WI38 (cell line): ENCODE results near the gene FAM120A.
"Not testable (repeated sequence)": the region's sequence is repeated elsewhere in the genome, so short reads cannot be mapped to it uniquely, and the experiment has no call there.

ENCODE experiments used
- H3K4me3 ChIP-seq: 2 replicates; pipeline ENCODE4 v1.5.1; 2011; ENCODE audit warnings: low read depth, mild to moderate bottlenecking, control low read depth, low read length
- TF ChIP-seq, protein P1 (sequence below): IDR thresholded peaks from 2 replicates; pipeline ENCODE4 v1.5.1; 2012; ENCODE audit warnings: low read depth, mild to moderate bottlenecking, control low read depth, low read length

FAM120A gene

DNA sequence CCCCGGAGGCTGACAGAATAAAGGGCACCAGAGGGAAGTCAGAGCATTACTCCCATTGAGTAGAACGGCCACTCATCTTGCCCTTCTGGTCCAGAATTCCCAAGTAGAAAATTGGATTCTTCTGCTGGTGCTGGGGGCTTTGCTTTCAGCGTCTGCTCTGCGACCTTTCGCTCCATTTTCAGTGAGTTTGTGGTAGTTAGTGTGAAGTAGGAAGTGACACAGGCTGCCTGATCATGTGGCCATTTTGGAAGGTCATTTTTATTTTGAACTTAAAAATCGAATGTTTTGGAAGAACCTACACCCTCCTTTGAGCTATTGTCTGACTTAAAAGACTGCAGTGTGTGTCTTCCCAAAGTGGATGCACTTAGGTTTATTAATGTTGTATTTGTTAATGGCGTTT, 58.6 kb downstream of the FAM120A start:
- no peak overlapping the region for H3K4me3 ChIP-seq
- TF ChIP-seq, protein P1, sequence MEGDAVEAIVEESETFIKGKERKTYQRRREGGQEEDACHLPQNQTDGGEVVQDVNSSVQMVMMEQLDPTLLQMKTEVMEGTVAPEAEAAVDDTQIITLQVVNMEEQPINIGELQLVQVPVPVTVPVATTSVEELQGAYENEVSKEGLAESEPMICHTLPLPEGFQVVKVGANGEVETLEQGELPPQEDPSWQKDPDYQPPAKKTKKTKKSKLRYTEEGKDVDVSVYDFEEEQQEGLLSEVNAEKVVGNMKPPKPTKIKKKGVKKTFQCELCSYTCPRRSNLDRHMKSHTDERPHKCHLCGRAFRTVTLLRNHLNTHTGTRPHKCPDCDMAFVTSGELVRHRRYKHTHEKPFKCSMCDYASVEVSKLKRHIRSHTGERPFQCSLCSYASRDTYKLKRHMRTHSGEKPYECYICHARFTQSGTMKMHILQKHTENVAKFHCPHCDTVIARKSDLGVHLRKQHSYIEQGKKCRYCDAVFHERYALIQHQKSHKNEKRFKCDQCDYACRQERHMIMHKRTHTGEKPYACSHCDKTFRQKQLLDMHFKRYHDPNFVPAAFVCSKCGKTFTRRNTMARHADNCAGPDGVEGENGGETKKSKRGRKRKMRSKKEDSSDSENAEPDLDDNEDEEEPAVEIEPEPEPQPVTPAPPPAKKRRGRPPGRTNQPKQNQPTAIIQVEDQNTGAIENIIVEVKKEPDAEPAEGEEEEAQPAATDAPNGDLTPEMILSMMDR, result no peak

DNA sequence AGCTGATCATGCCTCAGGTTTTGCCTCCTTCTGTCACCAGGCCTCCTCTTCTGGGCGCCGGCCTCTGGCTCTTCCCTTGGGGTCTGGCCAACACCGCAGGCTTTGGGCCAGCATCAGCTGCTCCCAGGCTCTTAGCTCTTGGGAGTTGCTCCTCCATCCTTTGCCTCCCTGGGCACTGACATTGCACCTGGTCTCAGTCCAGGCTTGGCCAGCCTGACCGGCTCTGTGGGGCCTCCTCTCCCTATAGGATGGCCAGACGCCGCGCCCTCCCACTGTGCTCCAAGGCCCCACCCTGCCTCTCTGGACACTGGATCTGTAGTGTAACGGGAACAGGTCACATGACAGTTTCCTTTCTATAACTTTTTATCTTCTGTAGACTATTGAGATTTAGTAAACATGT, 59.7 kb downstream of the FAM120A start:
- H3K4me3 ChIP-seq, result not testable (repeated sequence)

DNA sequence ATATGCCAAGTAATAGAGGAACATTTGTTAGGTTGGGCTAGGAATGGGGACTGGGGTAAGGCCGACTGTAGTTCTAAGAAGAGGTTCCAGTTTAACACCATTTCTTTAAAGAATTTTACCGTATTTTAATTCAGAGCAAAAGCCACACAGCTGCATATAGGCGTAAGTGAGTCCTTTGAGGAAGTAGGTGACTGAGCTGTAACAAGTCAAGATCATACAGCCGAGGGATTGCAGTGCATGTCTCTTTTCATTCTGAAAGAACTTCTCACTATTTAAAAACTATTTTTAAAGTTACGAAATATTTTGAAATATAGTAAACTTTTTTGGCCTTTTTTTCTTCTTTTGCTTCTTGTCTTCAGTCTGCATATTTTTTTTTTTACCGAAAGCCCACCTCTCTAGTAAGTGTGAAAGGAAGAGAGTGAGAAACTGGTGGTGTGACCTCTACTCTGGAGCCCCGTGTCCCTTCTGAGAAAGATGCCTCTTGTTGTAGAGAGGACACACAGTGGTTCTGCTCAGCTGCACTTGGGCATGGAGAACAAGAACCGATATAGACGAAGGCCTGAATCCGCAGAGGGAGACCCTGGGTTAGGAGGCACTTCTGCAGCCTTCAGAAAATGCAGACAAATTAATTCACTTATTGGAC, 60.8 kb downstream of the FAM120A start:
- H3K4me3 ChIP-seq, result not testable (repeated sequence)

DNA sequence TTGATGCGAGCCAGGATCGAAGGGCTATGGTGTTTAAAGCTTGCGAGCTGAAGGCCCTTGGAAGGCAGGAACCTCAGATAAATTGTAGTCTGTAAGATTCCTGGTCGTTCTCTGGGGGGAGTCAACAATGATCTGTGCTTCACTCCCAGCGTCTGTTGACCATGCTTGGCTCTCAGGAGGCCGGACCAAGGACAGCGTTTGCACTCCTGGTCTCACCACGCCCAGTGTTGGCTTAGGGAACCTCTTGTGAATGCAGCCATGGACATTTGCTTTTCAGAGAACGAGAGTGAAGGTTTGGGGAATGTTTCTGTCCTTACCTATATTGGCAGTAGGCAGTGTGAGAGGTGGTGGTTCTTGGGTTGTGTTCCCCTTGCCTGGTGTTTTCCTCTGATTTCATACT, 62.1 kb downstream of the FAM120A start:
- TF ChIP-seq, protein P1, result no peak
- H3K4me3 ChIP-seq, result no peak overlapping the region

DNA sequence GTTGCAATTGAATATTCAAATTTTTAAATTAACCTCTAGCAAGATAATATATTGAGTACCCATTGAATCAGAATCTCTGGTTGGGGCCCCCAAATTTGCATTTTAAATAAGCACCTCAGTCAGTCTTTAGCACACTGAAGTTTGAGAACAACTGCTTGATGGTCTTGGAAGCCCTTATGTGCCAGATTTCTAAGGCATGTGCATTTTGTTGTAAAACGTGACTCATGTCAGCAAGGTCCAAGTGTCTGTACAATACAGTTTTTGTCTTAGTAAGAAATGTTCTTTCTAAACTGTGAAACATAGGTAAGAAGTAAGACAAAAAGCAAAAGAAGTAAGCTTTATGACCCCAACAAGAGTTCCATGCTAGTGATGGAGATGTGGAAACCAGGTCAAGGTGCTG, 65.8 kb downstream of the FAM120A start:
- TF ChIP-seq, protein P1, result no peak
- no peak overlapping the region for H3K4me3 ChIP-seq

DNA sequence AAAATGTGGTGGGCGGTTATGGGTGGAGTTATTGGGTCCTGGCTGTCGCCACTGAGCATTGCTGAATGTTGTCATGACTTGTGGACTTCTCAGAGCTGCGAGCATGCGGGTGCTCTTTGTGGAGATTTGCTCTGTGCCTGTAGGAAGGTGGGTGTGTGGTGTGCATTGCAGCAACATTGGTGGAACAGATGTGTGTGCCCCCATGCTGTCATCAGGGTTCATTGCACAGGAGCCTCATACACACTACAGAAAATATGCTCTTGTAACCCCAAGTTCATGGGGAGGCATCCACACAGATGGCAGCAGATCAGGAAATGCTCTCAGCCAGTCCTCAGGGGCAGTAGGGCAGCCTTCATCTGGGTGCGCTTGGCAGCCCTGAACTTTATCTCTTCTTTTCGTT, 69.0 kb downstream of the FAM120A start:
- TF ChIP-seq, protein P1, result no peak

DNA sequence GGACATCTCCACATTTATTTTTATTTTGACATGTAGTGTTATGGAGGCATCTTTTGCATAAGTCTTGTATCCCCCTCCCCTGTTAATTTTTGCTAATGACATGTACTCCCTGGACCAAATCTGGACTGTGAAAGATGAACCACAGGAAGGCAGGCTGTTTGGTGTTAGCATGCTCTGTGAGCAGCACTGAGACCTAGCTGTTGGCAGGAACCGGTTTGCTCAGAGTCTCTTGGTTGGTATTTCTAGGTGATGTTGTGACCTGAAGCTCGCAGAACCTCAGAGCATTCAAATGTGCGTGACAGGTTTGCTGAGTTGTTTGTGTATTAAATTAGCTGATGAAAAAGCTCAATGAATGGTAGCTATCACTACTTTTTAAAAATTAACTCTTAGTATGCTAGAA, 71.3 kb downstream of the FAM120A start:
- H3K4me3 ChIP-seq, result no peak overlapping the region
- TF ChIP-seq, protein P1, result no peak

More for the DNA sequence above, 69.0 kb downstream of the FAM120A start:
- no peak overlapping the region for H3K4me3 ChIP-seq

DNA sequence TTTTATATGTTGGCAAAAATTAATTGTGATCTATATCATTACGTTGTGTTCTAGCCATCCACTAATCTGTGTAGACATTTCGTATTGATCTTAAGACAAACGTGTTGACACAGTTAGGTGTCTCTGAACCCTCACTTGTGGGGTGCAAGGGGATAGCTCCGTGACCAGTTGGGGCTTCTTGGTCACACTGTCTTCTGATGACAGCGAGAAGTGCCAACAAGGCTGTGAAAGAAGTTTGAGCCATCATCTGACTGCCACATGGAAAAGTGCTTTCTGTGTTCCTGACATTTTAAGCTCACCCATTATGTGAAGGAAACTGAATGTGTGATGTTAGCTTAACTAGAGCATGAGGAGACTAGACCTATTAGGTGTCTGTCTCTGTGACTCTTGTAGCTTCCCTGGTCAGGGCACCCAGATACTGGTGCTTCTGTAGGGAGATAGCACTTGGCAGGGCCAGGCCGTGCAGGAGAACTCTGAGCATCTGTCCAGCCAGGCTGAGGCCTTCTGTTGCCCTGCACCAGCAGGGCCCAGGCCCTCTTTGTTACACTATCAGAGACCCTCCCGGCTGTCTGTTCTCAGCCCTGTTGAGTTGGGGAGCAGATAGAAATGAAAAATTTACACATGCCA, 72.1 kb downstream of the FAM120A start:
- no peak overlapping the region for H3K4me3 ChIP-seq
- TF ChIP-seq, protein P1, result no peak
